Lung microvascular endothelial cell (primary cell): Measurements from ENCODE around the gene DLK1. TPM values are rescaled to one million over a fixed set of nuclear protein-coding genes. Genes with fewer than 3 reads are reported as not detected.

Source experiments
- DNase-seq, 2 donors: peaks; one replicate each; pipeline versions ENCODE4 v3.0.0 to v3.0.0-alpha.2; 2010; ENCODE audit warnings: low read depth in 2 of 2
- total RNA-seq: library from RNA; depleted of rRNA; stranded (reverse); fragments of >200 nt; gene quantifications from 2 replicates; pipeline ENCODE4 v1.2.1, GENCODE V29; 2014

Gene DLK1
- total RNA-seq, 1 donor from 2014 or later = not detected

- DNase-seq = no peak
Observed at GRCh38 chr14:100714258-100714892, 12.3 kb upstream of the DLK1 start.

- DNase-seq = no peak
Observed at GRCh38 chr14:100715332-100715731, 11.4 kb upstream of the DLK1 start.

GRCh38 chr14:100715803-100716202 lies 10.9 kb upstream of the DLK1 start:
- no peak for DNase-seq

- no peak for DNase-seq
Observed at GRCh38 chr14:100717386-100717785, 9.3 kb upstream of the DLK1 start.

- DNase-seq = no peak
Observed at GRCh38 chr14:100719976-100720520, 6.6 kb upstream of the DLK1 start.

- DNase-seq = no peak
Observed at GRCh38 chr14:100721568-100721967, 5.1 kb upstream of the DLK1 start.

- DNase-seq = no peak
Observed at GRCh38 chr14:100722367-100722766, 4.3 kb upstream of the DLK1 start.

GRCh38 chr14:100723135-100723829 lies 3.4 kb upstream of the DLK1 start:
- no peak for DNase-seq

GRCh38 chr14:100723830-100724437 lies 2.8 kb upstream of the DLK1 start:
- DNase-seq = no peak

GRCh38 chr14:100724536-100724935 lies 2.2 kb upstream of the DLK1 start:
- no peak for DNase-seq

GRCh38 chr14:100725587-100726387 lies 905 bp upstream of the DLK1 start:
- no peak for DNase-seq

- DNase-seq = no peak
Observed at GRCh38 chr14:100727086-100727872, 587 bp downstream of the DLK1 start.

- DNase-seq = no peak
Observed at GRCh38 chr14:100727873-100728240, 1.2 kb downstream of the DLK1 start.

GRCh38 chr14:100728962-100729361 lies 2.3 kb downstream of the DLK1 start:
- no peak for DNase-seq

- no peak for DNase-seq
Observed at GRCh38 chr14:100729982-100730381, 3.3 kb downstream of the DLK1 start.

GRCh38 chr14:100730581-100730980 lies 3.9 kb downstream of the DLK1 start:
- DNase-seq = no peak

GRCh38 chr14:100731011-100731670 lies 4.4 kb downstream of the DLK1 start:
- DNase-seq = no peak

GRCh38 chr14:100731846-100732765 lies 5.4 kb downstream of the DLK1 start:
- no peak for DNase-seq

GRCh38 chr14:100732766-100733100 lies 6.0 kb downstream of the DLK1 start:
- DNase-seq = no peak
